Measurements from ENCODE around the gene POLDIP2.

GRCh38 chr17:28364665-28365363 is 7.5 kb upstream of the POLDIP2 start, which contains the start of gene SEBOX:
- TF ChIP-seq CTCF (IDR thresholded peaks at IDR 0.05) (no peak), ZFX (IDR thresholded peaks at IDR 0.05; ENCODE audit: borderline replicate concordance) (no peak)

Data from 22Rv1 (cell line).